HK-2 (cell line): ENCODE data around the gene LHX3.

Experiments used
- DNase-seq: peaks from one replicate; pipeline ENCODE4 v3.0.0-alpha.2; 2018; ENCODE audit not compliant: unreplicated experiment

LHX3 gene

DNA sequence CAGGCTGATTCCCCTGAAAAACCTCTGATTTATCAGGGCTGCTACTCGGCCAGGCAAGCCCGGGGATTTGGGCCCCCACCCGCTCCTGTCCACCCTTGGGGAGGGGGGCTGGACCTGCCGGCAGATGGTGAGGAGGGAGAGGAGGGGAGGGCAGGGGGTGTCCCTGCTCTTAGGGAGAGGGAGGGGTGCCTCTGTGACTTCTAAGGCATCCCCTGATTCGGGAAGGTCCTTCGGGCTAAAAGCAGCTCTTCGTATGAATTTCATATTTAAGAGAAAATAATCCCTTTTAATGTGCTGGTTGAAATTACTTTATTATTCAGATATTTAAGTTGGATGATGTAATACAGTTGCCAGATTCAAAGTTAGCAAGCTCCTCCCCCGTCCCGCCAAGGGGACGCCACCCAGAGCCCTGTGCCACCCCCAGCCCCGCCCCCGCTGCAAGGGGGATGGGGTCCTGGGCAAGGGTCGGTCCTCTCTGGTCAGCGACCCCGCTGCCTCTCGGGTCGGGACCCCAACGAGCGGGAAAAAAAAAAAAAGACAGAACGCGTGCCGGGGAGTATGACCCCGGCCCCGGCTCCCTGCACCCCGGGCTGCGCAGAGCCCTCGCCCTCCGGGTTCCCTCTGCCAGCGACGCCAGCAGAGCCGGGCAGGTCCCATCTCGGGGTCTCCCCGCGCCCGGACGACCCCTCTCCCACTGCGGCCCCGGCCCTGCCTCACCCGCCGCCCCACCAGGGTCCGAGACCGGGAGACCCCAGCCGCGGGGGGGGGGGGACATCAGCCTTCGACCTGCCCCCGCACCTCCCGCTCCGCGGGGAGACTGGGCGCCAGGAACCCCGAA is 12.4 kb downstream of the LHX3 start:
- DNase-seq = no peak

GRCh38 chr9:136191960-136192286 is 13.0 kb downstream of the LHX3 start:
- no peak for DNase-seq

DNA sequence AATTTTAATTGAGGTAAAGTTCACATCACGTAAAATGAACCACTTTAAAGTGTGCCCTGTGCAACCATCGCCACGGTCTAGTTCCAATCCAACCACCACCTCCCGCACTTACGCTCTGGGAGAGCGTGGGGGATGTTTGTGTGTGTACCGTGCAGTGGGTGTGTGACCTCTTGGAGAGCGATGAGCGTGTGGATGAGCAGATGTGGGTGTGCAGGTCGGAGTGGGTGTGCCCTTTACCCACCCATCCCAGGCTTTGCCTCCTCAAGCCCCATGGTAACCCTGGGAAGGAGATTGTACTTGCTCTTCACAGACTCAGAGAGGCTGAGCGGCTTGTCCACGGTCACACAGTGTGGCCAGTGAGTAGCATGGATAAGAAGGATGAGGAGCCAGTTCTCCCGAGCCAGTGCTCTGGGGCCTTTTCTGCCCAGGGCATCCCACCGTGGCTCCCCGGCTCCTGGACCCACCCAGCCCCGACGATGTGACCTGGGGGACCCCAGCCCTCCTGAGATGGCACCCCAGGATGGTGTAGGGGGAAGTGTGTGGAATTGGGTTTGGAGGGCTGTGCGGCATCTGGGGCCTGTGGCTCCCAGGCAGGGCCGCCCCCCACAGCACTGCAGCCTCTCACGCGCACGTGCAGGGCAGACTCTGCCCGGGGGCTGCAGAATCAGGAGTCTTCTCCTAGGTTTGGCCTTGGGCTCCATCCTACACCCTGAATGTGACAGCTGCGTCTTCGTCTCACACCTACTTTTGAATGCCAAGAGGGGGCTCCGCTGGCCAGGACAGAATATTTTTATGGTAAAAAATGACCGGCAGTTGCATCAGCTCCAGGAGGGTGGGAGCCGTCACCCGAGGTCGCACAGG is 13.6 kb downstream of the LHX3 start:
- DNase-seq = no peak

DNA sequence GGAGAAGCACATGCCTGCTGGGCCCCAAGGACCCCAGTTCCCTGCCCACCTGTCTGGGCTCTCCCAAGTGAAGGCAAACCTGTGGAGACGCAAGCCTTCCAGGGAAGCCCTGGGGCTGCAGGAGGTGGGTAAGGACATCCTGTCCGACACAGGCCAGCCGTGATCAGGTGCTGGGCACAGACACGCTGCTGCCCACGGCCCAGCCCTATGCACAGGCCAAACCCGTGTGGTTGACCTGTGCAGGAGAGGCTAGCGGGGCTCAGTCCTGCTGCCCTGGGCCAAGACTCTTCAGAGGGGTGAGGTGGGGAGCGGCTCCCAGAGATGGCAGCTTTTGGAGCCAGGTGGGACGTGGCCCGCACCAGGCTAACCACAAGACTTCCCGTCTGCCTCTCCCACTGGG is 14.3 kb downstream of the LHX3 start:
- no peak for DNase-seq

GRCh38 chr9:136190237-136190601 is 14.7 kb downstream of the LHX3 start:
- no peak for DNase-seq

GRCh38 chr9:136189394-136190236 is 15.3 kb downstream of the LHX3 start:
- no peak for DNase-seq

- DNase-seq = no peak
Observed at GRCh38 chr9:136187683-136188586, 17.0 kb downstream of the LHX3 start.

DNA sequence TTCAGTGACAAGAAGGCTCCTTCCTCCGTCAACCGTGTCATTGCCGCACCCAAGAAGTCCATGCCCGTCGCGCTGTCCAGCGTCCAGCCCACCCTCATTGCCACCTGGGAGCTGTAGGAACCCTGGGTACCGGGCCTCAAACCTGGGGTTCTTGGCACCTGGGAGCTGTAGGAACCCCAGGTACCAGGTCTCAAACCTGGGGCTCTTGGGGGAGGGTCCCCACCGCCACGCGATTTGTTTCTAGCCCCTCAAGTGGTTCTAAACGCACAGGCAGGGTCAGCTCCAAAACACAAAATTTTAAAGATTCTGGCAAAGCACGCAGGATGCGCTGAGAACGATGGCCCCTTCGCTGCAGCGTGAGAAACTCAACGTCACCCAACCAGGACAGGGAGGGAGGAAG is 17.7 kb downstream of the LHX3 start:
- DNase-seq = no peak

- DNase-seq = no peak
Observed at GRCh38 chr9:136186386-136186785, 18.5 kb downstream of the LHX3 start.

GRCh38 chr9:136185596-136186366 is 19.1 kb downstream of the LHX3 start:
- no peak for DNase-seq

DNA sequence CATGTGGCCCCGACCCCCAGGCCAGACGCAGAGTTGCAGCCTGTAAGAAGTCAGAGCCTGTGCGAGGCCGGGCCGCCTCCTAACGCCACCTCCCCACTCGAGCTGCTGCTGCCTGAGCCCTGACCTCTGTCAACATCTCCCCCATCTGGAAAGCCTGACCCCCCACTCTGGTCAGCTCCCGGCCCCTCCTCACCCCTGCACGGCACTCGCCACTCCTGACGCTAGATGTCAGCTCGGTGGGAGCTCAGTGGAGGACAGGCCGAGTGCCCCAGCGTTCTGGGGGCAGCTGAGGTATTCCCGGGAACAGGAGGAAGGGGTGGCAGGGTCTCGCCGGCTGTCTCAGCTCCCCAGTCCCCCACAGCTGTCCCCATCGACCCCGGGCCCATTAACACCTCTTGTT is 19.9 kb downstream of the LHX3 start:
- no peak for DNase-seq

GRCh38 chr9:136182850-136183422 is 22.0 kb downstream of the LHX3 start:
- DNase-seq = no peak

GRCh38 chr9:136182420-136182787 is 22.5 kb downstream of the LHX3 start:
- no peak for DNase-seq

- DNase-seq = no peak
Observed at GRCh38 chr9:136181784-136182419, 23.0 kb downstream of the LHX3 start.

DNA sequence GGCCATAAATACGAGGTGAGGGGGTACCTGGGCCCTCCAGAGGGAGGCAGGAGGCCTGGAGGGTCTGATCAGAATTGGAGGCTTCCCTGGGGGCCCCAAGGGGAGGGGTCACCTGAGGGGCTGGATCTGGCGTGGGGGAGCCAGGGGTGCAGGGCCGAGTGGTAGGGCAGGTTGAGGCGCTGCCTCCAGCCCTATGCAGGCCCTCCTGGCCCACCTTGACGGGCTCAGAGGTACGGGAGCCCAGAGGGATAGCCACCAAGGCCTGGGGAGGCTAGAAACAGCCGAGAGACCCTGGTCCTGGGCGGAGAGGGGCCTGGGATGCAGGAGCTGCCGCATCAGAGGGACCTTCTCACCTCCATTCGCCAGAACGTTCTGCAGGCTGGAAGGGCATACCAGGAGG is 24.3 kb downstream of the LHX3 start:
- no peak for DNase-seq

- no peak for DNase-seq
Observed at GRCh38 chr9:136179761-136180160, 25.2 kb downstream of the LHX3 start.

- no peak for DNase-seq
Observed at GRCh38 chr9:136179101-136179616, 25.8 kb downstream of the LHX3 start.

DNA sequence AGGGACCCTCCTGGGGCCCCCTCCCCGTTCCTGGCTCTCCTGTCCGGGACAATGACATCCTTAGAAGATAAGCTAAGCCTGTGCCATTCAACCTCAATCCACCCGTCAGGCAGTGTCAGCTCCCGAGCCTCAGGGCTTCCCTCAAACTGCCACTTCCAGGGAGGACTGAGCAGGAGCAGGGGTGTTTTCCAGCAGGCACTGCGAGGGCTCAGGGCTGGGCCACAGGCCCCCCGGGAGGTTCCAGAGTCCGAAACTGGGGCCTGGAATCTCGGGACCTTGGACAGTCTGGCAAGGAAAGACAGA is 26.2 kb downstream of the LHX3 start:
- DNase-seq = no peak

DNA sequence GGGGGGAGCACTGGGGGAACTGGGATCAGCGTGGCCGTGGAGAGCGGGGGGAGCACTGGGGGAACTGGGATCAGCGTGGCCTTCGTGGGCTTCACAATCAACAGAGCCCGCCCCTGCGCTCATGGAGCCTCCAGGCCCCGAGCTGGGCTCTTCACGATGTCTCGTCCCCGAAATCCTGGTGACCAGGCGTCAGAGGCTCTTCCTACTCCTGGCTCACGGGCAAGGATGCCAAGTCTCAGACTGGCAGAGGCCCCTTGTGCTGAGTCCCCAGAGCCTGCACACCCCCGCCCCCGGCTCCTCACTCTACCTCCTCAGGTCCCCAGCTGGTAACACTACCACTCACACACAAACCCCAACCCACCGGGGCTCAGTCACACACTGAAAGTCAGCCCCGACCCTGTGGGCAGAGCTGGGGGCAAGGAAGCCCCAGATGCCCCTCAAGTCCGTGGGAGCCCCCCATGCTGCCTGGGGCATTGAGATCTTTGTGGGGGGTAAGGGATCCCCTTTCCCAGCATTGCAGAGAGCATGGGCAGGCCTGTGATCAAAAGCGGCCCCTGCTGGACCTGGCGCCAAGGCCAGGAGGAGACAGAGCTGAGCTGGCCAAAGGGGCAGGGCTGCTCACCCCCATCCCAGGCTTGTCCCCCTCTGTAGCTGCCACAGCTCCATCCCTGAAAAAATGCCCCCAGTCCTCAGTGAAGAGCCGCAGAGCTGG is 26.7 kb downstream of the LHX3 start:
- DNase-seq = no peak
